Activated CD8-positive, alpha-beta T cell treated with anti-CD3 and anti-CD28 coated beads, Interleukin-2, amount 10 ng/mL, durations not matched to agents 7 days and 5 days (primary cell): ENCODE results near the gene CCNO. TPM values are rescaled to one million over a fixed set of nuclear protein-coding genes. Genes with fewer than 3 reads are reported as not detected.

Source experiments
- ATAC-seq: fragments of 150-1000 bp; cut with Tn5 transposase; one replicate; pipeline ENCODE4 v1.10.0; 2021; ENCODE audit warnings: moderate library complexity
- CTCF ChIA-PET: fragments of 350-600 bp; sonication (Branson Sonifier 250); formaldehyde crosslinking; loops from one replicate; lab custom pipeline; 2021; ENCODE audit warnings: antibody characterized with exemption; lab: Charles Lee
- POLR2A ChIA-PET: fragments of 350-600 bp; sonication (Branson Sonifier 250); formaldehyde crosslinking; loops from one replicate; lab custom pipeline; 2021; ENCODE audit warnings: antibody characterized with exemption; lab: Charles Lee
- DNase-seq: peaks from one replicate; pipeline ENCODE4 v3.0.0-alpha.2; 2020
- H3K27ac Mint-ChIP-seq: one replicate; pipeline ENCODE4 v1.8.0; 2021; ENCODE audit warnings: mild to moderate bottlenecking, mixed read lengths
- H3K27me3 Mint-ChIP-seq: one replicate; pipeline ENCODE4 v1.8.0; 2021; ENCODE audit warnings: low read depth, mixed read lengths
- H3K36me3 Mint-ChIP-seq: one replicate; pipeline ENCODE4 v1.8.0; 2021; ENCODE audit warnings: low read depth, mixed read lengths
- H3K4me1 Mint-ChIP-seq: one replicate; pipeline ENCODE4 v1.8.0; 2021; ENCODE audit warnings: low read depth, mixed read lengths
- H3K4me3 Mint-ChIP-seq: one replicate; pipeline ENCODE4 v1.8.0; 2021; ENCODE audit warnings: mild to moderate bottlenecking, mixed read lengths
- H3K9me3 Mint-ChIP-seq: one replicate; pipeline ENCODE4 v1.8.0; 2022; ENCODE audit warnings: mixed read lengths; ENCODE audit not compliant: insufficient read depth
- total RNA-seq, 2 experiments: library from RNA; stranded (reverse); gene quantifications; one replicate each; pipeline ENCODE4 v1.2.3, GENCODE V29; 2021

The CCNO gene, protein sequence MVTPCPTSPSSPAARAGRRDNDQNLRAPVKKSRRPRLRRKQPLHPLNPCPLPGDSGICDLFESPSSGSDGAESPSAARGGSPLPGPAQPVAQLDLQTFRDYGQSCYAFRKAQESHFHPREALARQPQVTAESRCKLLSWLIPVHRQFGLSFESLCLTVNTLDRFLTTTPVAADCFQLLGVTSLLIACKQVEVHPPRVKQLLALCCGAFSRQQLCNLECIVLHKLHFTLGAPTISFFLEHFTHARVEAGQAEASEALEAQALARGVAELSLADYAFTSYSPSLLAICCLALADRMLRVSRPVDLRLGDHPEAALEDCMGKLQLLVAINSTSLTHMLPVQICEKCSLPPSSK
- not detected for total RNA-seq

- Mint-ChIP-seq H3K4me3 (peak within 1 kb of the TSS; percentile 78), H3K27me3 (peaks cover 73% of the 10 kb centered on the region), H3K36me3 (peaks cover 2% of the 10 kb centered on the region), H3K9me3 (no peaks in the 10 kb centered on the region), H3K4me1 (peaks cover 27% of the 10 kb centered on the region), H3K27ac (no peak within 1 kb of the TSS)
- ChIA-PET CTCF (interaction anchor here (0.7 to 2.0 kb wide), 5 partner anchors 12 to 73 kb away, joined by 3 to 8 read pairs (median 3); partner anchors contain the start of gene GPX8), POLR2A (interaction anchor here (1.5 to 1.7 kb wide), 2 partner anchors 12 to 74 kb away, joined by 4 to 7 read pairs; partner anchors contain the start of genes DHX29 and MTREX)
- ATAC-seq = peak; percentile 85
- peak; percentile 69 for DNase-seq
Measured at GRCh38 chr5:55232985-55233928, at the start of gene CCNO. Gene CCNO, minus strand, starts transcription at chr5:55233608. Its CDS starts 85 bp downstream, at chr5:55233523.

- ATAC-seq (no peak), DNase-seq (no peak)
- POLR2A ChIA-PET = no interaction called here
- no peaks in the 10 kb centered on the region for H3K4me1 Mint-ChIP-seq
- no peaks in the 10 kb centered on the region for H3K9me3 Mint-ChIP-seq
- CTCF ChIA-PET = no interaction called here
- H3K36me3 Mint-ChIP-seq = peaks cover 39% of the 10 kb centered on the region
- H3K4me3 Mint-ChIP-seq = no peak overlapping the region
- H3K27ac Mint-ChIP-seq = no peak overlapping the region
- H3K27me3 Mint-ChIP-seq = no peaks in the 10 kb centered on the region
Measured at GRCh38 chr5:55278778-55279177, 45.4 kb upstream of the CCNO start.

DNA sequence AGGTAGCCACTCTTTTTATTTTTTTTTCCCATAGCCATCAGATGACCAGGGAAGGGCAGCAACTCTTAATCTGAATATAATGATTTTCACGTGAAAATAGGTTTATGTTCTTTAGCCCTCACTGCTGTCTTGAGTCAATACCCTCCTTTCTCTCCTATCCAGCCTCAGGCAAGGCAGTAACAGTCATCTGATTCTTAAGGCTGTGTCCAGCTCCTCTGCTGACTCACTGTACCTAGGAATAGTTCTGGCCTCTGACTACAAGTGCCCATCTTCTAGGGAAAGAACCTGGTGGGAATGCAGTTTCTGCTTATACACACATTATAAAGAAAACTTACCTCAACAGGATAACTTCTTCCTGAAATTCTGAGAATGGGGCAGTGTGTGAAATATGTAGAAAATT is 43.4 kb upstream of the CCNO start:
- Mint-ChIP-seq H3K4me1 (no peaks in the 10 kb centered on the region), H3K36me3 (peaks cover 37% of the 10 kb centered on the region), H3K4me3 (no peak overlapping the region), H3K27ac (no peak overlapping the region), H3K9me3 (no peaks in the 10 kb centered on the region), H3K27me3 (no peaks in the 10 kb centered on the region)
- DNase-seq (no peak), ATAC-seq (no peak)
- ChIA-PET POLR2A (no interaction called here), CTCF (no interaction called here)

GRCh38 chr5:55258339-55258738 is 24.9 kb upstream of the CCNO start:
- no peak overlapping the region for H3K4me3 Mint-ChIP-seq
- POLR2A ChIA-PET = no interaction called here
- DNase-seq (no peak), ATAC-seq (no peak)
- H3K9me3 Mint-ChIP-seq = no peaks in the 10 kb centered on the region
- H3K36me3 Mint-ChIP-seq = peaks cover 35% of the 10 kb centered on the region
- H3K4me1 Mint-ChIP-seq = no peaks in the 10 kb centered on the region
- no peak overlapping the region for H3K27ac Mint-ChIP-seq
- CTCF ChIA-PET = interaction anchor here (1.2 to 1.4 kb wide), 2 partner anchors 32 to 99 kb away, joined by 3 to 4 read pairs; partner anchors contain the start of gene GPX8
- H3K27me3 Mint-ChIP-seq = no peaks in the 10 kb centered on the region

DNA sequence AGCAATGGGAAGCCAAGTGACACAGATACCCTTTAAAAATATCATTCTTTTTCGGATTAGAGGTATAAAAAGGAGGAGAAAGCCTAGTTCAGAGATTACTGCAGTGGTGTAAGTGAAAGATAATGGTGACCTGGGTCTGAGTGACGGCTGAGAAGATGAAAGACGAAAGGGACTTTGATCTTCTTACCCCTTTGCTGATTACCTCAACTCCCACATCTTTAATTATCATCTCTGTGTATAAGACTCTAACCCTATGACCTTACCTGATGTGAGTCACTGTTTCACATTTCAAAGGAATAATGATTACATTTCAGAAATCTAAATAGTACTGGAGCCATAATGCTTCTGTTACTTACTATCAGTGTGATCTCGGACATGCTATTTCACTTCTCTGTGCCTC is 21.4 kb upstream of the CCNO start:
- Mint-ChIP-seq H3K4me3 (no peak overlapping the region), H3K4me1 (no peaks in the 10 kb centered on the region), H3K9me3 (no peaks in the 10 kb centered on the region), H3K36me3 (peaks cover 20% of the 10 kb centered on the region), H3K27ac (no peak overlapping the region), H3K27me3 (peaks cover 8% of the 10 kb centered on the region)
- no peak for ATAC-seq
- DNase-seq = no peak
- ChIA-PET CTCF (no interaction called here), POLR2A (no interaction called here)

GRCh38 chr5:55250064-55250463 is 16.7 kb upstream of the CCNO start:
- ATAC-seq (no peak), DNase-seq (no peak)
- no peak overlapping the region for H3K27ac Mint-ChIP-seq
- H3K4me3 Mint-ChIP-seq = no peak overlapping the region
- ChIA-PET CTCF (no interaction called here), POLR2A (no interaction called here)
- H3K4me1 Mint-ChIP-seq = no peaks in the 10 kb centered on the region
- peaks cover 13% of the 10 kb centered on the region for H3K9me3 Mint-ChIP-seq
- peaks cover 18% of the 10 kb centered on the region for H3K27me3 Mint-ChIP-seq
- H3K36me3 Mint-ChIP-seq = peaks cover 8% of the 10 kb centered on the region

- CTCF ChIA-PET = interaction anchor here (0.8 kb wide), 1 partner anchor 397 kb away, joined by 3 read pairs; no protein-coding TSS in a partner anchor
- ATAC-seq (no peak), DNase-seq (peak; percentile 14)
- H3K4me1 Mint-ChIP-seq = no peaks in the 10 kb centered on the region
- no peak overlapping the region for H3K27ac Mint-ChIP-seq
- H3K4me3 Mint-ChIP-seq = no peak overlapping the region
- H3K36me3 Mint-ChIP-seq = no peaks in the 10 kb centered on the region
- no peaks in the 10 kb centered on the region for H3K9me3 Mint-ChIP-seq
- POLR2A ChIA-PET = no interaction called here
- peaks cover 42% of the 10 kb centered on the region for H3K27me3 Mint-ChIP-seq
Measured at GRCh38 chr5:55241746-55242145, 8.3 kb upstream of the CCNO start.

DNA sequence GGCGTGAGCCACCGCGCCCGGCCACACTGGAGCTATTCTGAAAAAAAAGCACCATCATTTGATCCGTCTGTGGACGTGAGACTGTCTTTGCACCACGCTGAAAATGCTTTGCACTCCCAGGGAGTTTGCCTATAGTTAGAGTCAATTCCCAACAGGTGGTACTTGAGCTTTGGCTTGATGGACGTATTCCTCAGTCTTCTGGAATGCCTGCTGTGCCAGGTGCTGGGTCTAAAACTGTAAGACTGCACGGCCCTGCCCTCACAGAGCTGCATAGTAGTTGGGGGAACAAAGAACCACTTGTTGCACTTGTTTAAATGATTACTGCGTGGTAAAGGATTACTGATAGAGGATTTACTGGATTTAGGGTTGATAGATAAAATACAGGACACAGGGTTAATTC is 3.4 kb upstream of the CCNO start:
- DNase-seq (peak; percentile 12), ATAC-seq (no peak)
- no peak overlapping the region for H3K4me3 Mint-ChIP-seq
- peaks cover 56% of the 10 kb centered on the region for H3K27me3 Mint-ChIP-seq
- no peak overlapping the region for H3K27ac Mint-ChIP-seq
- no peaks in the 10 kb centered on the region for H3K9me3 Mint-ChIP-seq
- peaks cover 2% of the 10 kb centered on the region for H3K36me3 Mint-ChIP-seq
- POLR2A ChIA-PET = interaction anchor here (0.6 to 1.0 kb wide), 2 partner anchors 50 to 125 kb away, joined by 3 read pairs; no protein-coding TSS in a partner anchor
- CTCF ChIA-PET = no interaction called here
- H3K4me1 Mint-ChIP-seq = peaks cover 15% of the 10 kb centered on the region

DNA sequence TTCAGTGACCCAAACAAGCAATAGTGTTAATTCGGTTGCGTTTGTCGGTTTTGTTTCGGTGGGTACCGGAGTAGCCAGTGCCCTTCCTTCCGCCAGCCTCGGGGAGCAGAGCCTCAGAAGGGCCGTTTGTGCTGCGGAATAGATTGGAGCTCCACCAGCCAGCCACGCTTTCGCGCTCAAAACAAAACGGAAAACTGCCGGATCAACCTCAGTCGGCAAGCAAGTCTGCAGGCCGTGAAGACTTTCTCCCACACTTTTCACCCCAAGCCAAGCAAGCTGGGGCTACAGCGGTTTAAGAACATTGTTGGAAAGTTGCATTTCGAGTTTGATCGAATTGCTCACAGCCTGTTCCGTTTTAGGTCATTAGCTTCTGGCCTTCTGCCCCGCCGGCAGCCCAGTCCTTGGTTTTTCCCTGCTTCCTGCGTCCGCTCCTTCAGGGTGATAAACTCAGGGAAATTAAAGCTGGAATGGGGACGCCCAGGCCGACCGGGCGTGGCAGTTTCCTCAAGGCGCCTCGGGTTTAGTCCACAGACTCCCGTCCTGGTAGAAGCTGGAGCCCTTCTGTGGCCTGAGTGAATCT is 803 bp upstream of the CCNO start:
- H3K9me3 Mint-ChIP-seq = no peaks in the 10 kb centered on the region
- H3K4me1 Mint-ChIP-seq = peaks cover 27% of the 10 kb centered on the region
- H3K36me3 Mint-ChIP-seq = peaks cover 2% of the 10 kb centered on the region
- H3K4me3 Mint-ChIP-seq = peak overlapping the region; percentile 78
- CTCF ChIA-PET = interaction anchor here (0.8 to 1.6 kb wide), 9 partner anchors 8 to 458 kb away, joined by 3 to 6 read pairs (median 3); partner anchors contain the start of genes DHX29 and MTREX
- no peak overlapping the region for H3K27ac Mint-ChIP-seq
- H3K27me3 Mint-ChIP-seq = peaks cover 67% of the 10 kb centered on the region
- POLR2A ChIA-PET = no interaction called here
- DNase-seq = peak; percentile 30
- ATAC-seq = no peak

GRCh38 chr5:55232271-55232984 is 980 bp downstream of the CCNO start:
- peak; percentile 16 for ATAC-seq

More at GRCh38 chr5:55232271-55232984, 980 bp downstream of the CCNO start:
- H3K4me1 Mint-ChIP-seq = peaks cover 33% of the 10 kb centered on the region
- peak; percentile 24 for DNase-seq
- H3K36me3 Mint-ChIP-seq = peaks cover 2% of the 10 kb centered on the region
- peak overlapping the region; percentile 54 for H3K4me3 Mint-ChIP-seq
- H3K27ac Mint-ChIP-seq = no peak overlapping the region
- H3K9me3 Mint-ChIP-seq = no peaks in the 10 kb centered on the region
- peaks cover 75% of the 10 kb centered on the region for H3K27me3 Mint-ChIP-seq
- CTCF ChIA-PET = interaction anchor here (0.7 to 2.0 kb wide), 7 partner anchors 10 to 459 kb away, joined by 3 to 8 read pairs (median 3); partner anchors contain the start of gene GPX8
- POLR2A ChIA-PET = interaction anchor here (1.5 to 1.7 kb wide), 2 partner anchors 11 to 74 kb away, joined by 4 to 7 read pairs; partner anchors contain the start of genes DHX29 and MTREX
